DOHH2 (cell line): ENCODE results near the gene SYNE3.

Experiments
- H3F3A ChIP-seq: fragments of 200-600 bp; sonication (generic), shearing (Covaris generic); 2 replicates; pipeline ENCODE4 v1.6.0; 2016; ENCODE audit warnings: antibody characterized with exemption, mild to moderate bottlenecking; ENCODE audit not compliant: control insufficient read depth, insufficient read depth
- H3K27ac ChIP-seq: fragments of 200-600 bp; sonication (generic); 2 replicates; pipeline ENCODE4 v1.5.1; 2014; ENCODE audit warnings: low read depth, mild to moderate bottlenecking, low read length, moderate library complexity
- H3K27me3 ChIP-seq: fragments of 200-600 bp; sonication (generic); 2 replicates; pipeline ENCODE4 v1.6.1; 2014; ENCODE audit warnings: mild to moderate bottlenecking, low read length, mixed read lengths; ENCODE audit not compliant: control insufficient read depth
- H3K36me3 ChIP-seq: fragments of 200-600 bp; sonication (generic); 2 replicates; pipeline ENCODE4 v1.6.1; 2014; ENCODE audit warnings: mild to moderate bottlenecking, low read length, moderate library complexity, mixed read lengths; ENCODE audit not compliant: control insufficient read depth
- H3K4me1 ChIP-seq: fragments of 200-600 bp; sonication (generic); 2 replicates; pipeline ENCODE4 v1.6.1; 2014; ENCODE audit warnings: mild to moderate bottlenecking, low read length, mixed read lengths; ENCODE audit not compliant: control insufficient read depth
- H3K4me2 ChIP-seq: fragments of 200-600 bp; sonication (generic); 2 replicates; pipeline ENCODE4 v1.6.0; 2014; ENCODE audit warnings: mild to moderate bottlenecking, low read length, moderate library complexity
- H3K4me3 ChIP-seq: fragments of 200-600 bp; sonication (generic); 2 replicates; pipeline ENCODE4 v1.5.1; 2014; ENCODE audit warnings: mild to moderate bottlenecking, low read length, mixed read lengths
- H3K79me2 ChIP-seq: fragments of 200-600 bp; sonication (generic); 2 replicates; pipeline ENCODE4 v1.6.1; 2014; ENCODE audit warnings: mild to moderate bottlenecking, low read length, mixed read lengths; ENCODE audit not compliant: control insufficient read depth
- H3K9me2 ChIP-seq: fragments of 200-600 bp; sonication (generic); replicated peaks from 2 replicates; pipeline ENCODE4 v1.6.1; 2014; ENCODE audit warnings: mild to moderate bottlenecking, low read length, mixed read lengths; ENCODE audit not compliant: control insufficient read depth
- H3K9me3 ChIP-seq: fragments of 200-600 bp; sonication (generic); 2 replicates; pipeline ENCODE4 v1.6.1; 2014; ENCODE audit warnings: antibody characterized with exemption, low read length, mixed read lengths; ENCODE audit not compliant: control insufficient read depth, insufficient read depth
- H4K20me1 ChIP-seq: fragments of 200-600 bp; sonication (generic); 2 replicates; pipeline ENCODE4 v1.6.0; 2014; ENCODE audit warnings: low read depth, mild to moderate bottlenecking, antibody characterized with exemption, low read length, moderate library complexity; ENCODE audit not compliant: control insufficient read depth, insufficient read depth
- EZH2phosphoT487 ChIP-seq: fragments of 200-600 bp; sonication (generic); IDR thresholded peaks from 2 replicates; pipeline ENCODE4 v1.6.1; 2017; ENCODE audit warnings: borderline replicate concordance, mild to moderate bottlenecking, antibody characterized with exemption, low read length, moderate library complexity, mixed read lengths
- TF ChIP-seq, protein P1 (sequence below): fragments of 200-600 bp; sonication (generic); IDR thresholded peaks from one replicate; pipeline ENCODE4 v1.5.1; 2014; ENCODE audit warnings: antibody characterized with exemption, mild to moderate bottlenecking, low read depth, low read length; ENCODE audit not compliant: poor library complexity, severe bottlenecking

The SYNE3 gene

DNA sequence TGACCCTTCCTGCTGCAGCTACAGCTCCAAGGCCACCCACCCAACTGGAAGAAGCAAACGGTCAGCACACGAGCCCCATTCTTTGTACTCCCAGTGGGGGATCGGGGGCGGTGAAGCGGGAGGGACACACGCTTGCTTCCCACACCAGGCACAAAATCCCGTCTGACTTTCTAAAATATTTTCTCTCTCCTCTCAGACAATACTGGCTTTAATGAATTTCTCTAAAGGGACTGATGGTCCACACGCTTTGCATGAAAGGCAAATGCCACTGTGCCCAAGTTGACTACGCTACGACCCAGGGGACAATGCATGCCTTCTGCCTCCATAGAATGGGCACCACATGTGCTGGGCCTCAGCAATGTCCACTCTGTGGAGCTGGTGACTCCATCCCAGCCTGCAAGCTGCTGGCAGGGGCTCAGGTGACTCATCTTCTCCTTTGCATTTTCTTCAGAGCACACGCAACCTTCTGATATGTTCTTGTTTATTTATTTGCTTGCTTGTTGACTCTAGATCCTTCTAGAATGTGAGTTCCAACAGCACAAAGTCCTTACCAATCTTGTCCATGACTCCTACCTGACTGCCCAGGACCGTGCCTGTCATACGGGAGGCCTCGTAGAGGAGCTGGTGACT, 15.6 kb downstream of the SYNE3 start:
- Histone ChIP-seq H3K9me3 (no peaks in the 10 kb centered on the region), H4K20me1 (no peaks in the 10 kb centered on the region), H3K36me3 (no peaks in the 10 kb centered on the region), H3K27ac (no peak overlapping the region), H3F3A (peaks cover 4% of the 10 kb centered on the region; the same call in 1 of the 2 replicates), H3K9me2 (no peaks in the 10 kb centered on the region), H3K4me1 (peaks cover 48% of the 10 kb centered on the region), H3K27me3 (peaks cover 3% of the 10 kb centered on the region; the same call in 1 of the 2 replicates), H3K4me2 (no peak overlapping the region), H3K79me2 (no peaks in the 10 kb centered on the region), H3K4me3 (no peak overlapping the region)
- TF ChIP-seq, protein P1, sequence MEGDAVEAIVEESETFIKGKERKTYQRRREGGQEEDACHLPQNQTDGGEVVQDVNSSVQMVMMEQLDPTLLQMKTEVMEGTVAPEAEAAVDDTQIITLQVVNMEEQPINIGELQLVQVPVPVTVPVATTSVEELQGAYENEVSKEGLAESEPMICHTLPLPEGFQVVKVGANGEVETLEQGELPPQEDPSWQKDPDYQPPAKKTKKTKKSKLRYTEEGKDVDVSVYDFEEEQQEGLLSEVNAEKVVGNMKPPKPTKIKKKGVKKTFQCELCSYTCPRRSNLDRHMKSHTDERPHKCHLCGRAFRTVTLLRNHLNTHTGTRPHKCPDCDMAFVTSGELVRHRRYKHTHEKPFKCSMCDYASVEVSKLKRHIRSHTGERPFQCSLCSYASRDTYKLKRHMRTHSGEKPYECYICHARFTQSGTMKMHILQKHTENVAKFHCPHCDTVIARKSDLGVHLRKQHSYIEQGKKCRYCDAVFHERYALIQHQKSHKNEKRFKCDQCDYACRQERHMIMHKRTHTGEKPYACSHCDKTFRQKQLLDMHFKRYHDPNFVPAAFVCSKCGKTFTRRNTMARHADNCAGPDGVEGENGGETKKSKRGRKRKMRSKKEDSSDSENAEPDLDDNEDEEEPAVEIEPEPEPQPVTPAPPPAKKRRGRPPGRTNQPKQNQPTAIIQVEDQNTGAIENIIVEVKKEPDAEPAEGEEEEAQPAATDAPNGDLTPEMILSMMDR = no peak
- no peak for TF ChIP-seq EZH2phosphoT487

DNA sequence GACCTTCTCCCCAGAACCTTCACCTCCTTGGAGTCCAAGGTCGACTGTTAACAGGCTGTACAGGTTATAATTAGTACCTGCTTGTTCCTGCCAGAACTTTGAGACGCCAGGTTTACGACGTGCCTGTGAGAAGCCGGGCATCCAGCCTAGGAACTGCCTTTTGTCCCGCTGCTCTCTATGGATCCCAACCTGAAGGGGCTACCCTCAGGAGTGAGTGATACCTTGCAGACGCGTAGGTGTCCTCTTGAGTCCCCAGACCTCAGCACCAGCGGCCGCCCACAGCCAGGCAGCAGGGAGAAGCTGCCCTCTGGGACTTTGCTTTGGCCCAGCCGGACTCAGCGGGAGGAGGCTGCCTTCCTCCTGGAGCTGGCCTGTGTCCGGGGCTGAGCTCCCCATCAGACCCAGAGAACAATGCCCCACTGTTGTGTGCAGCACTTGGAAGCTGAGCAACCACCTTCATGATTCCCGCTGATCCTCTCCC, 16.2 kb downstream of the SYNE3 start:
- Histone ChIP-seq H3K9me2 (no peaks in the 10 kb centered on the region), H3K4me3 (no peak overlapping the region), H3K27me3 (peaks cover 3% of the 10 kb centered on the region; the same call in 1 of the 2 replicates), H3K4me1 (peaks cover 54% of the 10 kb centered on the region), H3K27ac (no peak overlapping the region), H3K4me2 (no peak overlapping the region), H3K9me3 (no peaks in the 10 kb centered on the region), H4K20me1 (no peaks in the 10 kb centered on the region), H3F3A (peaks cover 4% of the 10 kb centered on the region; the same call in 1 of the 2 replicates), H3K36me3 (no peaks in the 10 kb centered on the region), H3K79me2 (no peaks in the 10 kb centered on the region)
- TF ChIP-seq, protein P1 = no peak
- TF ChIP-seq EZH2phosphoT487 = no peak

DNA sequence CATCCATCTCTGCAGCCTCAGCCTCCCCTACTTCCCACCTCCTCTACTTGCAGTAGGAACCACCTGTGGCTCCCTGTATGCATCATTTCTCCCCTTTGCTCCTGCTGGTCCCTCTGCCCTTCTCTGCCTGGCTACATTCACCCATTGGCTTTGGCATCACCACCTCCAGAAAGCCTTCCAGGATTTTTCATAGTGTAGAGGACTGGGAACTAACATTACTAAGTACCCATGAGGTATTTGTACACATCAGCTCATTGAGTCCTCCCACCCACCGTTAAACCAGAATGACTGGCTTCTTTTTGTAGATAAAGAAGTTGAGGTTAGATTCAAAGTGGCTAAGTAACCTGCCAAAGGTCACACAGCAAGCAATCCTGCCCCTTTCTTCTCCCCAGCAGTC, 17.1 kb downstream of the SYNE3 start:
- H3K27me3 ChIP-seq = peaks cover 3% of the 10 kb centered on the region; the same call in 1 of the 2 replicates
- no peaks in the 10 kb centered on the region for H3K79me2 ChIP-seq
- no peak overlapping the region for H3K27ac ChIP-seq
- H3K4me1 ChIP-seq = peaks cover 61% of the 10 kb centered on the region
- no peaks in the 10 kb centered on the region for H3K9me3 ChIP-seq
- H3K36me3 ChIP-seq = no peaks in the 10 kb centered on the region
- H3K4me3 ChIP-seq = no peak overlapping the region
- no peaks in the 10 kb centered on the region for H4K20me1 ChIP-seq
- H3F3A ChIP-seq = peaks cover 4% of the 10 kb centered on the region; the same call in 1 of the 2 replicates
- no peaks in the 10 kb centered on the region for H3K9me2 ChIP-seq
- H3K4me2 ChIP-seq = no peak overlapping the region
- TF ChIP-seq EZH2phosphoT487 = no peak
- TF ChIP-seq, protein P1 = no peak
